ENCODE data around the gene RAD52.

Gene RAD52

DNA sequence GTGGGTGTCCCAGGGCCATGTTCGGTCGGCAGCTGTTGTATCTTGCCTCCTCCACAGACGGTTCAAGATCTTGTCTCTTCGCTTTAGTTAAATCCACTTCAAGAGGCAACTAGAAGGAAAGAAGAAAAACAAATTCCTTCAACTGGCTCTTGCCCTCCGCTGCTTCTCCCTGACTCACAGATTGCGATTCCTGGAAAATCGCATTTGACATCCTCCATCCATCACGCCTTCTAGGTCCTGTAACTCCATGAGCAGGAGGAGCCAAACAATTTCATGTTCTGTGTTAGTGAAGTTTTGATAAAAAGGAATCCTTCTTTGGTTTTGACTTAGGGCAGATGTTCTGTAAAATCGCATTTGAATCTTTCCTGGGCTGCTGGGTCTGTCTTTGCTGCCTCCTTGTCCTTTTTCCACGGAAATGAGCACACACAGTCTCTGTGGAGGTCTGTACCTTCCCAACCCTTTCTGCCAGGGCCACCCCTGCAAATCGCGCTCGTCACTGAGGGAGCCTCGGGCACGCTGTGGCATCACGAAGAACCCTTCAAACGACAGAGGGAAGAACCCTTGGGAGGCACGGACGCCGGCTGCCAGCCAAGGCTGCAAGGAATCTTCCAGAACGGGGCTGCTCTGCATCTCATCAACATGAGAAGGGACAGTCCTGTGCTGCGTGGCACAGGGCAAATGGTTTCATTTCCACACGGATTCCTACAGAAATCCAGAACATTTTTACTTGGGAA lies 32.6 kb downstream of the RAD52 start:
- Histone ChIP-seq H3K4me1 (ENCODE audit: control insufficient read depth, insufficient read depth, low read length, poor library complexity, severe bottlenecking) (no peaks in the 10 kb centered on the region), H3K27me3 (replicated peaks; ENCODE audit: control insufficient read depth, insufficient read depth, low read length, poor library complexity, severe bottlenecking) (no peaks in the 10 kb centered on the region), H3K9me3 (ENCODE audit: control insufficient read depth, low read length) (no peaks in the 10 kb centered on the region), H3K27ac (ENCODE audit: insufficient read depth, low read length, poor library complexity, severe bottlenecking) (no peak overlapping the region), H3K4me3 (ENCODE audit: insufficient read depth, low read depth, low read length, poor library complexity, severe bottlenecking) (no peak overlapping the region), H3K36me3 (ENCODE audit: control insufficient read depth, insufficient read depth, low read length) (peaks cover 53% of the 10 kb centered on the region)
- no peak for DNase-seq

DNA sequence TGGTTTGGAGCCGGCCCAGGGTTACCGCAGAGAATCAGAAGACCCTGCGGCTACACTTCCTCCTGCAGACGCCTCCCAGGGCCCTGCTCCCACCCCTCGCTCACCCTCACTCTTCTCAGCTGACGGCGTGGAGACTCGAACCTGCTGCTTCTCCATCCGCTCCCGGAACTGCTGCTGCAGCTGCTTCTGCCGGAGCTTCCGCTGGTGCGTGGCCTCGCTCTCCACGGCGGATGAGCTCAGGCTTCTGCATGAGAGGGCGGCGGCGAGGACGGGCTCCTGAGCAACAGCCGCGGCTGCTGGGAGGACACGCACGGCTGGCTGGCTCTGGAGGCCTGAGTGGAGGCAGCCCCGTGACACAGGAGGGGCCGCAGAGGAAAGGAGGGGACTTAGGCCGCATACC lies 33.3 kb downstream of the RAD52 start:
- Histone ChIP-seq H3K27me3 (replicated peaks; ENCODE audit: control insufficient read depth, insufficient read depth, low read length, poor library complexity, severe bottlenecking) (no peaks in the 10 kb centered on the region), H3K9me3 (ENCODE audit: control insufficient read depth, low read length) (no peaks in the 10 kb centered on the region), H3K4me1 (ENCODE audit: control insufficient read depth, insufficient read depth, low read length, poor library complexity, severe bottlenecking) (no peaks in the 10 kb centered on the region), H3K4me3 (ENCODE audit: insufficient read depth, low read depth, low read length, poor library complexity, severe bottlenecking) (no peak overlapping the region), H3K27ac (ENCODE audit: insufficient read depth, low read length, poor library complexity, severe bottlenecking) (no peak overlapping the region), H3K36me3 (ENCODE audit: control insufficient read depth, insufficient read depth, low read length) (peaks cover 59% of the 10 kb centered on the region)
- DNase-seq, result no peak

DNA sequence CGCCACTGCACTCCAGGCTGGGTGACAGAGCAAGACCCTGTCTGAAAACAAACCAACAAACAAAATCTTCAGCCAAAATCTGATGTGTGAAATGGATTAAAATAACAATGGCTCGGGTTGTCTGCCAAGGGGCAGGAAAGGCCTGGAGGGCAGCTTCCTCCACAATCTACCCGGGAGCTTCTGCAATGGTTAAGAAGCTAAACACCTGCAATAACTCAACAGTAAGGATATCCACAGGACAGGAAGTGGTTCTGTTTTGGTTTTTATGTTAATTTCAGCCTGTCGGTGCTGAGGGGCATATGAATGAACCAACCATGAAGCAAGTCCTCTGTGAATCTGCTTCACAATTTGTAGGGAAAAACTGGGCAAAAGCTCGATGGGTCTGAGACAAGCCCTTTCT lies 34.4 kb downstream of the RAD52 start:
- no peak overlapping the region for H3K27ac ChIP-seq (ENCODE audit: insufficient read depth, low read length, poor library complexity, severe bottlenecking)
- H3K36me3 ChIP-seq (ENCODE audit: control insufficient read depth, insufficient read depth, low read length), result peaks cover 71% of the 10 kb centered on the region

DNA sequence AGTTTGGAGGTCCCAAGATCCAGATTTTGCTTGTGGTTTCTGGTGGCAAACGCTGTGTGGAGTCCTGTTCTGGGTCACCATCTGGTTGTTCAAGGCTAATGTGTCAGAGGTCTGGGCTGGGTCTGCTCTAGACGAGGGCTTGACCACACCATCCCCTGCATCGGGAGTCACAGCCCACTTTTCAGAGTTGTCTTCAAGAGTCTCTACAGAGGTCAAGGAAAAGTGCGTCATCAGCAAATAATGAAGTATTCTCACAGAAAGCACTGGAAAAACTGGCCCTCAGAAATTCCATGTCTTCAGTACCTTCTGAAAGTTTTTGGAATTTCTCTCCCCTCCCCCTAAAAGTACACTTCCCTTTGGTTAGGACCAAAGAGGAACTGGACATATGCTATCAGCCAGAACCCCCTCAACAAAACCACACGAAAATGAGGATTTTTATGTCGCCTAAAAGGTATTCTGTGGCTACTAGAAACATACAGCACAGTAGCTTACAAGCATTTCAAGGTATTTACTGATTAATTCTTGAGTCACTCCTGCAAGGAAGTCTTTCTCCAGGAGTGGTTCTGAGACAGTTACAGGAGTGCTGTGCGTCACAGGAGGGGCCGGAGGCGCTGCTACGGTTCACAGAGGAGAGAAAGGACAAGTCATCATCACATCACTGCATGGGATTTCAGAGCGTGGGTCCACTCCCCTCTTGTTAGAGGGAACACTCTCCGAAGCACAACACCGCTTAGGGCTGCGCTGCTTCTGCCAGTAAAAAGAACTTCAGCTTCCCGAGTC lies 35.4 kb downstream of the RAD52 start:
- Histone ChIP-seq H3K9me3 (ENCODE audit: control insufficient read depth, low read length) (no peaks in the 10 kb centered on the region), H3K27ac (ENCODE audit: insufficient read depth, low read length, poor library complexity, severe bottlenecking) (no peak overlapping the region), H3K36me3 (ENCODE audit: control insufficient read depth, insufficient read depth, low read length) (peaks cover 78% of the 10 kb centered on the region), H3K4me3 (ENCODE audit: insufficient read depth, low read depth, low read length, poor library complexity, severe bottlenecking) (no peak overlapping the region), H3K4me1 (ENCODE audit: control insufficient read depth, insufficient read depth, low read length, poor library complexity, severe bottlenecking) (no peaks in the 10 kb centered on the region), H3K27me3 (replicated peaks; ENCODE audit: control insufficient read depth, insufficient read depth, low read length, poor library complexity, severe bottlenecking) (no peaks in the 10 kb centered on the region)
- DNase-seq, result no peak

More for the DNA sequence above, 34.4 kb downstream of the RAD52 start:
- no peak for DNase-seq
- Histone ChIP-seq H3K4me1 (ENCODE audit: control insufficient read depth, insufficient read depth, low read length, poor library complexity, severe bottlenecking) (no peaks in the 10 kb centered on the region), H3K4me3 (ENCODE audit: insufficient read depth, low read depth, low read length, poor library complexity, severe bottlenecking) (no peak overlapping the region), H3K27me3 (replicated peaks; ENCODE audit: control insufficient read depth, insufficient read depth, low read length, poor library complexity, severe bottlenecking) (no peaks in the 10 kb centered on the region), H3K9me3 (ENCODE audit: control insufficient read depth, low read length) (no peaks in the 10 kb centered on the region)

- peaks cover 87% of the 10 kb centered on the region for H3K36me3 ChIP-seq (ENCODE audit: control insufficient read depth, insufficient read depth, low read length)
Observed at GRCh38 chr12:912466-913235, 36.8 kb downstream of the RAD52 start.

DNA sequence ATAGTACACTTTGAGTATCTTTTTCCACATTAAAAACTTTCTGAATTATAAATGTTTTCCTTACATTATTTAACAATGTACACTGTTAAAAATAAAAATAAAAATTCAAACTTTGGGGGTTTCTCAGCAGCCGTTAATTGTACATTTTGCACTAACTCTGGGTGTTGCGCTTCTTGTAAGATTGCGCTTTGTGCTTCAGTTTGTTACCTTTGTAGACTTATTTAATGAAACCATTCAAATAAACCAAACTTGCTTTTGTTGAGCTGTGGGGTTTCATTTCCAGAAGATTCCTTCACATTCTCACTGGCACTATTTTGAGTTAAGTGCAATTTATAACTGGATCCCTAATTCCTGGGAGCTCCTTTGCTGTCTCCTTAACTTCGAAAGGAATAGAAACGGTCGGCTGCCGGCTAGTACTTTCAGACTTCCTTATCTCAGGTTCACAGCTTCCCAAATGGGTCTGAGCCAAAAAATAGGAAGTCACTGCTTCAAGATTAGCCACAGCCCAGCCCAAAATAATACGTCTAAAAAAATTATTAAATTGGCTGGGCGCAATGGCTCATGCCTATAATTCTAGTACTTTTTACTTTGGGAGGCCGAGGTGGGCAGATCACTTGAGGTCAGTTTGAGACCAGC lies 38.2 kb downstream of the RAD52 start:
- no peaks in the 10 kb centered on the region for H3K27me3 ChIP-seq (replicated peaks; ENCODE audit: control insufficient read depth, insufficient read depth, low read length, poor library complexity, severe bottlenecking)
- H3K9me3 ChIP-seq (ENCODE audit: control insufficient read depth, low read length), result no peaks in the 10 kb centered on the region
- no peak for DNase-seq
- peaks cover 88% of the 10 kb centered on the region for H3K36me3 ChIP-seq (ENCODE audit: control insufficient read depth, insufficient read depth, low read length)
- no peak overlapping the region for H3K27ac ChIP-seq (ENCODE audit: insufficient read depth, low read length, poor library complexity, severe bottlenecking)
- H3K4me1 ChIP-seq (ENCODE audit: control insufficient read depth, insufficient read depth, low read length, poor library complexity, severe bottlenecking), result no peaks in the 10 kb centered on the region
- H3K4me3 ChIP-seq (ENCODE audit: insufficient read depth, low read depth, low read length, poor library complexity, severe bottlenecking), result no peak overlapping the region

More at GRCh38 chr12:912466-913235, 36.8 kb downstream of the RAD52 start:
- H3K27me3 ChIP-seq (replicated peaks; ENCODE audit: control insufficient read depth, insufficient read depth, low read length, poor library complexity, severe bottlenecking), result no peaks in the 10 kb centered on the region
- H3K9me3 ChIP-seq (ENCODE audit: control insufficient read depth, low read length), result no peaks in the 10 kb centered on the region
- no peaks in the 10 kb centered on the region for H3K4me1 ChIP-seq (ENCODE audit: control insufficient read depth, insufficient read depth, low read length, poor library complexity, severe bottlenecking)
- no peak for DNase-seq
- no peak overlapping the region for H3K4me3 ChIP-seq (ENCODE audit: insufficient read depth, low read depth, low read length, poor library complexity, severe bottlenecking)
- H3K27ac ChIP-seq (ENCODE audit: insufficient read depth, low read length, poor library complexity, severe bottlenecking), result no peak overlapping the region

- no peak overlapping the region for H3K4me3 ChIP-seq (ENCODE audit: insufficient read depth, low read depth, low read length, poor library complexity, severe bottlenecking)
- H3K4me1 ChIP-seq (ENCODE audit: control insufficient read depth, insufficient read depth, low read length, poor library complexity, severe bottlenecking), result no peaks in the 10 kb centered on the region
- no peaks in the 10 kb centered on the region for H3K9me3 ChIP-seq (ENCODE audit: control insufficient read depth, low read length)
- no peak overlapping the region for H3K27ac ChIP-seq (ENCODE audit: insufficient read depth, low read length, poor library complexity, severe bottlenecking)
- peaks cover 92% of the 10 kb centered on the region for H3K36me3 ChIP-seq (ENCODE audit: control insufficient read depth, insufficient read depth, low read length)
- DNase-seq, result no peak
- H3K27me3 ChIP-seq (replicated peaks; ENCODE audit: control insufficient read depth, insufficient read depth, low read length, poor library complexity, severe bottlenecking), result no peaks in the 10 kb centered on the region
Observed at GRCh38 chr12:910416-910815, 39.1 kb downstream of the RAD52 start.

- Histone ChIP-seq H3K4me3 (ENCODE audit: insufficient read depth, low read depth, low read length, poor library complexity, severe bottlenecking) (no peak overlapping the region), H3K9me3 (ENCODE audit: control insufficient read depth, low read length) (no peaks in the 10 kb centered on the region), H3K27me3 (replicated peaks; ENCODE audit: control insufficient read depth, insufficient read depth, low read length, poor library complexity, severe bottlenecking) (no peaks in the 10 kb centered on the region), H3K4me1 (ENCODE audit: control insufficient read depth, insufficient read depth, low read length, poor library complexity, severe bottlenecking) (no peaks in the 10 kb centered on the region), H3K27ac (ENCODE audit: insufficient read depth, low read length, poor library complexity, severe bottlenecking) (no peak overlapping the region), H3K36me3 (ENCODE audit: control insufficient read depth, insufficient read depth, low read length) (peaks cover 93% of the 10 kb centered on the region)
- DNase-seq, result no peak
Observed at GRCh38 chr12:909861-910260, 39.6 kb downstream of the RAD52 start.

DNA sequence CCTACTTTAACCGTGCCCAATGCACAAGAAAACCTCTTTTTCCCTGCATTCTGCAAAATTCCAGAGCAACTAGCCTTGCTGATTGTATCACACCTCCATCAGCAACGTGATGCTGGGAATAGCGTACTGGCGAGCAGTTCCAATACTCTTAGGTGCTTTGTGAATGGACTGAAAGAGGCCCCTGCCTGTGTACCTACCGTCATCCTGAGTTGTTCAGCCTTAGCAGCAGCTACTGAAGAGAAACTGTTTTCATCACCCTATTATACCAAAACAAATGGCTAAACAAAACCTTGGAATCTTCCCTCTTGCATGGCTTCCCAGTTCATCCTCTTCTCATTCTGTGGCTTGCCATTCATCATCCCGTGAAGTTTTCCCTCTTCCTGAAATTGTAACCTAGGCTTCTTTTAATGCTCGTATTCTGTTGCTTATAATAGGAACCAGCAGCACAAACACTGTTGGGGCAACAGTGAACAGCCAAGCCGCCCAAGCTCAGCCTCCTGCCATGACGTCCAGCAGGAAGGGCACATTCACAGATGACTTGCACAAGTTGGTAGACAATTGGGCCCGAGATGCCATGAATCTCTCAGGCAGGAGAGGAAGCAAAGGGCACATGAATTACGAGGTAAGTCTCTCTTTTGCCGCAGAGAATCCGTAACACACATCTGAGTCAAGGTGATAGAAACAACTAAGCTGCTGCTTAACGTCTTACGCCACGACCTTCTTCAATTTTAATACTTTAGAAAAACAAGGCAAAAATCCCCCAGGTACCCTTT lies 41.9 kb downstream of the RAD52 start:
- peaks cover 91% of the 10 kb centered on the region for H3K36me3 ChIP-seq (ENCODE audit: control insufficient read depth, insufficient read depth, low read length)
- no peak overlapping the region for H3K4me3 ChIP-seq (ENCODE audit: insufficient read depth, low read depth, low read length, poor library complexity, severe bottlenecking)
- H3K27ac ChIP-seq (ENCODE audit: insufficient read depth, low read length, poor library complexity, severe bottlenecking), result no peak overlapping the region
- no peaks in the 10 kb centered on the region for H3K9me3 ChIP-seq (ENCODE audit: control insufficient read depth, low read length)
- H3K4me1 ChIP-seq (ENCODE audit: control insufficient read depth, insufficient read depth, low read length, poor library complexity, severe bottlenecking), result no peaks in the 10 kb centered on the region
- H3K27me3 ChIP-seq (replicated peaks; ENCODE audit: control insufficient read depth, insufficient read depth, low read length, poor library complexity, severe bottlenecking), result no peaks in the 10 kb centered on the region
- DNase-seq, result no peak

Measured in effector memory CD4-positive, alpha-beta T cell (primary cell).